Activated T-cell treated with anti-CD3 and anti-CD28 coated beads, Interleukin-2, amount 50 U/mL, for 4 hours (primary cell): ENCODE results near the gene SAMD11. TPM values are rescaled to one million over a fixed set of nuclear protein-coding genes. Genes with fewer than 3 reads are reported as not detected.
"Not testable (repeated sequence)": the region's sequence is repeated elsewhere in the genome, so short reads cannot be mapped to it uniquely, and the experiment has no call there.

ENCODE experiments used
- ATAC-seq, 2 donors: fragments of 200-7000 bp; cut with Tn5 transposase; one replicate each; pipeline ENCODE4 v1.10.0; 2021
- DNase-seq: peaks from one replicate; pipeline ENCODE4 v3.0.0-alpha.2; 2020
- H3K27me3 Mint-ChIP-seq: one replicate; pipeline ENCODE4 v1.8.0; 2021; ENCODE audit warnings: low read depth, mixed read lengths
- H3K36me3 Mint-ChIP-seq: one replicate; pipeline ENCODE4 v1.8.0; 2022; ENCODE audit warnings: mixed read lengths; ENCODE audit not compliant: insufficient read depth
- H3K4me1 Mint-ChIP-seq: one replicate; pipeline ENCODE4 v1.8.0; 2021; ENCODE audit warnings: low read depth, mixed read lengths
- H3K4me3 Mint-ChIP-seq: one replicate; pipeline ENCODE4 v1.8.0; 2021; ENCODE audit warnings: mild to moderate bottlenecking, moderate library complexity, mixed read lengths
- H3K9me3 Mint-ChIP-seq: one replicate; pipeline ENCODE4 v1.8.0; 2021; ENCODE audit warnings: mixed read lengths
- total RNA-seq, 3 donors: library from RNA; stranded (reverse); gene quantifications; one replicate each; pipeline ENCODE4 v1.2.1, GENCODE V29; 2021

SAMD11 gene
- total RNA-seq, 3 donors from 2014 or later, result not detected

DNA sequence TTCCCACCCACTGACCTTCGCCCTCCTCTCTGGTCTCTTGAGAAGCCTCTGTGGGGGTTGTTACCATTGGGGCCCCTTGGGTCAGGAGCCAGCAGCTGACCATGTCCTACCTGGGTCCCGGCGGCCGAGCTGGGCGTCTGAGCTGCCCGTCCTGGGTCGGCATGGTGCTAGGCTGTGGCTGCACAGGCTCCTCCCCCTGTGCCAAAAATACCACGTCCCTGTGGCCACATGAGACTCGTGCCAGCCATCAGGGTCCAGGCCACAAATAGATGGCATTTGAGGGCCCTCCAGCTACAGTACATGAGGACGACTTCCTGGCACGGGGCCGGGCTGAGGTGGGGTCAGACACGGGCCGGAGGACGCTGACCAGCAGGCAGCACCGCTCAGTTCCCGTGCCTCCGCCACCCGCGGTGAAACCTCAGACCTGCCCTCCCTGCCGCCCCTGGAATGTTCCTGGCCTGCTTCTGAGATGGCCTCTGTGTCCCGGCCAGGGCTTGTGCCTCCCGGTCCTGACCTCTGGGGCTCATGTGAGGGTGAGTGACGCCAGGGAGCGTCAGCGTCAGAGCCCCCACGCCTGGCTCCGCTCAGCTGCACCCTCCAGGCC lies 58.3 kb downstream of the SAMD11 start, which contains the start of gene PERM1:
PERM1 (minus strand) TSS at position 139 of the 604 bp plus-strand sequence. CDS start 1,064 bp downstream, outside the sequence.
- Mint-ChIP-seq H3K9me3 (no peaks in the 10 kb centered on the region), H3K4me3 (no peak within 1 kb of the TSS), H3K36me3 (no peaks in the 10 kb centered on the region), H3K4me1 (peaks cover 2% of the 10 kb centered on the region), H3K27me3 (peaks cover 31% of the 10 kb centered on the region)
- DNase-seq (peak; percentile 4), ATAC-seq (no peak)

DNA sequence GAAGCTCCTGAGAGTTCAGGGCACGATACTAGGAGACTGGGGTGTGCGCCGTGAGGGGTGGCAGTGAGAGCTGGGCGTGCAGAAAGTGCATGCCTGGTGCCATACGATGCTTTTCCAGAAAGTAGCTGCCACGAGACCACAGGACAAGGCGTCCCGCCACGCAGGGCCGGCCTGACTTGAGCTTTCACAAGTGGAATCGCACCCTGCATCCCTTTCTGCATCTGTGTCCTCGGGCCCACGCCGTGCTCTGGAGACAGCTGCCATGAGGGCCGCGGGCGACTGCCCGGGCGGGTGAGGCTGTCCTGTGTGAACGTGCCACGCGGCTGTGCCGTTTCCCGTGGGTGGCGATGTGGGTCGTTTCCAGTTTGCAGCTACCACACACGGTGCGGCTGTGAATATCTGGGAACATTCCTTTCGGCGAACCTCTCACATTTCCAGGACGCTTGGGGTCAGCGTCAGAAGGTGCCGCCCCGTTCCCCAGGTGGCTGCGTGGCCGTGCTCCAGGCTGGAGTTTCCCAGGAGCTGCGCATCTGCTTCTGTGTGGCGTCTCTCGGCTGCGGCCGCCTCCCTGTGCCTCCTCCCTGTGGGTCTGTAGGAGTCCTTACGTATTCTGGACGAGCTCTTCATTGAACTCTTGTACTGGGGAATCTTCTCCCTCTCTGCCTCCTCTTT lies 59.2 kb downstream of the SAMD11 start:
- H3K4me3 Mint-ChIP-seq, result no peak overlapping the region
- H3K4me1 Mint-ChIP-seq, result peaks cover 2% of the 10 kb centered on the region
- peaks cover 35% of the 10 kb centered on the region for H3K27me3 Mint-ChIP-seq
- ATAC-seq, result no peak
- H3K9me3 Mint-ChIP-seq, result no peaks in the 10 kb centered on the region
- DNase-seq, result no peak
- H3K36me3 Mint-ChIP-seq, result no peaks in the 10 kb centered on the region

DNA sequence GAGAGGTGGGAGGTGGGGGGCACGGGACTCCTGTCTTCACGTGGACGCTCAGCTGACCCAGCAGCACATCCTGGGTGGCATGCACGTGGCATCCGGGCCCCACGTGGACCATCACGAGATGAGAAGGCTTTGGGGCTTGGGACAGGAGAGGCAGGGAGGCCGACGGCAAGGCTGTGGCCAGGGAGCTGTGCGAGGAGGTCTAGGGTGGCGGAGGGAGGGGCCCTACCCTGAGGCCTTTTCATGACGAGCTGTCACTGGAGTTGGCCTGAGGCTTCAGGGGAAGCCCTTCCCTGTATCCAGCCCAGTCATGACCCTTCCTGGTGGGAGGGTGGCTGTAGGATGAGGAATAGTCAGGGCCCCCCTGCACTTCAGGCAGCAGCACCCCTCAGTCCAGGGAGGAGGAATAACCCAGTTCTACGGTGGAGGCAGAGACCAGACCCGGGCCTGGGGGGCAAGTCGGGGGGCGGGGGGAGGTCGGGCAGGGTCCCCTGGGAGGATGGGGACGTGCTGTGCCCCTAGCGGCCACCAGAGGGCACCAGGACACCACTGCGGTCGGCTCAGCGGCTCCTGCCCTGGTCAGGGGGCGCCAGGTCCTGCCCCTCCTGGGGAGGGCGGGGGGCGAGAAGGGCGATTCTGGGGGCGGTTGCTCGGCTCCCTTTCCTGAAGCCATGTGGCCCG lies 60.2 kb downstream of the SAMD11 start:
- H3K27me3 Mint-ChIP-seq, result peaks cover 36% of the 10 kb centered on the region
- H3K4me3 Mint-ChIP-seq, result no peak overlapping the region
- ATAC-seq, result peak; percentile 72 to 82
- no peaks in the 10 kb centered on the region for H3K36me3 Mint-ChIP-seq
- DNase-seq, result peak; percentile 65
- no peaks in the 10 kb centered on the region for H3K4me1 Mint-ChIP-seq
- H3K9me3 Mint-ChIP-seq, result no peaks in the 10 kb centered on the region

DNA sequence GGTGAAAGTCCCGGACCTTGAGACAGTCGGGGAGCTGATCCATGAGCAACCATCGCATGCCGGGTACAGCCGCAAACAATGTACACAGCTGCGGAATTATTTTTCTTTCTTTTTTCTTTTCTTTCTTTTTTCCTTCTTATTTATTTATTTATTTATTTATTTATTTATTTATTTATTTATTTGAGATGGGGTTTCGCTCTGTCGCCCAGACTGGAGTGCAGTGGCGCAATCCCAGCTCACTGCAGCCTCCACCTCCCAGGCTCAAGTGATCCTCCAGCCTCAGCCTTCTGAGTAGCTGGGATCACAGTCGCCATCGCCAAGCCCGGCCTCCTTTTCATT lies 60.7 kb downstream of the SAMD11 start:
- ATAC-seq, result no peak
- Mint-ChIP-seq H3K4me1 (no peaks in the 10 kb centered on the region), H3K4me3 (no peak overlapping the region), H3K9me3 (no peaks in the 10 kb centered on the region), H3K36me3 (no peaks in the 10 kb centered on the region), H3K27me3 (peaks cover 41% of the 10 kb centered on the region)
- no peak for DNase-seq

DNA sequence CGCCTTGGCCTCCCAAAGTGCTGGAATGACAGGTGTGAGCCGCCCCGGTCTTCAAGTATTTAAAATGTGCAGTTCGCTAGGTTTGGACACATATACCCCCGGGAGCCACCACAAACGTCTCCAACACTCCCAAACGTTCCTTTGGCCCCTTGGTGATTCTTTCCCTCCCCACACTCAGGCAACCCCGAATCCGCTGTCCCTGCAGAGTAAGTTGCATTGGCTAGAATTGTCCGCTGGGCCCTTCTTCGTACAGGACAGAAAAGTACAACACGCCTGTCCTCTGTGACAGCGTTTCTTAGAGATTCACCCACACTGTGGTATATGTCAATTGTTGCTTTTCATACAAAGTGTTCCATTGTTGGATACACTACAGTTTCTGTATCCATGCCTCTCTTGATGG lies 61.4 kb downstream of the SAMD11 start:
- no peak overlapping the region for H3K4me3 Mint-ChIP-seq
- H3K27me3 Mint-ChIP-seq, result peaks cover 46% of the 10 kb centered on the region
- no peak for ATAC-seq

DNA sequence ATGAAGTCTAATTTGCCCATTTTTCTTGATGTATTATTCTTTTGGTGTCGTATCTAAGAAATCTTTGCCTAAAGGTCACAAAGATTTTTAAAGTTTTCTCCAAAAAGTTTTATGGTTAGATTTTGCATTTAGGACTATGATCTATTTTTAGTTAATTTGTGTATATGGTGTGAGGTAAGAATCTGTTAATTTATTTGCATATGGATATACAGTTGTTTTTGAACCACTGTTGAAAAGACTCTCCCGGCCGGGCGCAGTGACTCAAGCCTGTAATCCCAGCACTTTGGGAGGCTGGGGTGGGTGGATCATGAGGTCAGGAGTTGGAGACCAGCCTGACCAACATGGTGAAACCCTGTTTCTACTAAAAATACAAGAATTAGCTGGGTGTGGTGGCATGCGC lies 64.3 kb downstream of the SAMD11 start:
- not testable (repeated sequence) for H3K9me3 Mint-ChIP-seq, DNase-seq, H3K4me3 Mint-ChIP-seq, H3K36me3 Mint-ChIP-seq, ATAC-seq, H3K4me1 Mint-ChIP-seq
- H3K27me3 Mint-ChIP-seq, result peaks cover 43% of the 10 kb centered on the region

More for the DNA sequence above, 61.4 kb downstream of the SAMD11 start:
- Mint-ChIP-seq H3K9me3 (no peaks in the 10 kb centered on the region), H3K36me3 (no peaks in the 10 kb centered on the region), H3K4me1 (no peaks in the 10 kb centered on the region)
- DNase-seq, result no peak

DNA sequence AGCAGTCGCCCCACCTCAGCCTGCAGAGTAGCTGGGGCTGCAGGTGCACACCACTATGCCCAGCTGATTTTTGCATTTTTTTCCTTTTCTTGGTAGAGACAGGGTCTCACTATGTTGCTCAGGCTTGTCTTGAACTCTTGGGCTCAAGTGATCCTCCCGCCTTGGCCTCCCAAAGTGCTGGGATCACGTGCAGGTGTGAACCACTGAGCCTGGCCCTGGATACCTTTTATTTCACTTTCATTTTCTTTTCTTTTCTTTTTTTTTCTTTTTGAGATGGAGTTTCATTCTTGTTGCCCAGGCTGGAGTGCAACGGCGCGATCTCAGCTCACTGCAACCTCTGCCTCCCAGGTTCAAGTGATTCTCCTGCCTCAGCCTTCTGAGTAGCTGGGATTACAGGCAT lies 67.6 kb downstream of the SAMD11 start:
- not testable (repeated sequence) for H3K36me3 Mint-ChIP-seq, DNase-seq, H3K4me1 Mint-ChIP-seq, H3K4me3 Mint-ChIP-seq, ATAC-seq, H3K9me3 Mint-ChIP-seq
- peaks cover 31% of the 10 kb centered on the region for H3K27me3 Mint-ChIP-seq

DNA sequence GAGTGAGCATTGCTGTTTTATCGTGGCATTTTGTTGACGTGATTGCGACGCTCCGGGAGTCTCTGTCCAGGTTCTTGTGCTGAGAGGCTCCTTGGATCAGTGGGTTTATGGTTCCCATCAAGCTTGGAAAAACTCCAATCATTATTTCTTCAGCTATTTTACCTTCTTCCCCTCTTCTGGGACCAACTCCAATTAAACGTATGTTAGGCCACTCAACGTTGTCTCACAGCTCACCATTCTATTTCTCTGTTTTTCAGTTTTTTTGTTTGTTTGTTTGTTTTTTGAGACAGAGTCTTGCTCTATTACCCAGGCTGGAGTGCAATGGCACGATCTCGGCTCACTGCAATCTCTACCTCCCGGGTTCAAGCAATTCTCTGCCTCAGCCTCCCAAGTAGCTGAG lies 68.2 kb downstream of the SAMD11 start:
- Mint-ChIP-seq H3K36me3 (no peaks in the 10 kb centered on the region), H3K4me3 (no peak overlapping the region), H3K4me1 (peaks cover 6% of the 10 kb centered on the region), H3K27me3 (peaks cover 30% of the 10 kb centered on the region), H3K9me3 (peaks cover 3% of the 10 kb centered on the region)
- ATAC-seq, result no peak
- DNase-seq, result no peak

DNA sequence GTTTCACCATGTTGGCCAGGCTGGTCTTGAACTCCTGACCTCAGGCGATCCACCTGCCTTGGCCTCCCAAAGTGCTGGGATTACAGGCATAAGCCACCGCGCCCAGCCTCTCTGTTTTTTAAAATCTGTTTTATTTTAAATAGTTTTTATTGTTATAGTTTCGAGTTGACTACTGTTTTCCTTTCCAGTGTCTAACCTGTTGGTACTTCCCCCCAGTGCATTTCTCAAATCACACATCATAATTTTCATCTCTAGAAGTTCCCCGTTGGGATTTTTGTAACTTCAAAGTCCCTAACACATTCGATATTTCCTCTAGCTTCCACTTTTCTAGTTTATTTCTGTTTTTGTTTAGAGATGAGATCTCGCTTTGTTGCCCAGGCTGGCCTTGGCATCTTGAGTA lies 68.6 kb downstream of the SAMD11 start:
- ATAC-seq (peak in 1 of 2 donors; percentile 49), DNase-seq (no peak)
- Mint-ChIP-seq H3K36me3 (no peaks in the 10 kb centered on the region), H3K9me3 (peaks cover 3% of the 10 kb centered on the region), H3K4me1 (peaks cover 6% of the 10 kb centered on the region), H3K27me3 (peaks cover 35% of the 10 kb centered on the region), H3K4me3 (no peak overlapping the region)

DNA sequence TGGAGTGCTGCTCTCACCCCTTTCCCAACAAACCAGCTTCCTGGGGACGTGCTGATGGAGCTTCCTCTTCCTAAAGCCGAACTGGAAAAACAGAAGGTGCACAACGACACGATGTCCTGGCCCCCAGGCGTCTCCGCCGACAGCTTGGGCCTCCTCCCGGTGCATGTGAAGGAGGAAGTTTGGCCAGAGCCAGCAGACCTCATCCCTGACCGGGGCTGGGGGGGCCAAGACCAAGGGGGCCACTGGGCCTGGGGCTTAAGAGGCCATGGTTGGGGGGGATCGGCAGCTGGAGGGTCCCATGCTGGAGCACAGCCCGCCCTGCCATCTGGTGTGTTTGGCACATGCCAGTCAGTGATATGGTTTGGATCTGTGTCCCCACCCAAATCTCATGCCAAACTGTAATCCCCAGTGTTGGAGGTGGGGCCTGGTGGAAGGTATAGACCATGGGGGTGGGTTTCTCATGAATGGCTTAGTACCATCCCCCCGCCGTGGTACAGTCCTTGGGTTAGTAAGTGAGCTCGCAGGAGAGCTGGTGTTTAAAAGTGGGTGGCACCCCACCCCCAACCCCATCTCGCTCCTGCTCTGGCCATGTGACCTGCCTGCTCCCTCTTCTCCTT lies 69.8 kb downstream of the SAMD11 start:
- H3K27me3 Mint-ChIP-seq, result peaks cover 33% of the 10 kb centered on the region
- peaks cover 6% of the 10 kb centered on the region for H3K4me1 Mint-ChIP-seq
- H3K9me3 Mint-ChIP-seq, result peaks cover 3% of the 10 kb centered on the region
- no peak for DNase-seq
- no peak for ATAC-seq
- H3K36me3 Mint-ChIP-seq, result no peaks in the 10 kb centered on the region
- H3K4me3 Mint-ChIP-seq, result no peak overlapping the region

Other genes with a start within 250 kb of the SAMD11 start
- gene OR4F16, start 237.3 kb upstream of the SAMD11 start, total RNA-seq, result not detected
- gene NOC2L, start 35.3 kb downstream of the SAMD11 start, total RNA-seq, result 100 to 1,000 TPM; 292 to 315 (median 315) TPM
- 10 to 100 TPM; 32.1 to 36.6 (median 34.3) TPM for gene KLHL17, start 36.7 kb downstream of the SAMD11 start, total RNA-seq
- gene PLEKHN1, start 42.6 kb downstream of the SAMD11 start, total RNA-seq, result 1 to 10 TPM; 1.6 to 2.4 (median 1.9) TPM
- not detected for gene PERM1, start 58.2 kb downstream of the SAMD11 start, total RNA-seq
- 1 to 10 TPM; 1.3 to 3.0 (median 2.7) TPM for gene HES4, start 76.2 kb downstream of the SAMD11 start, total RNA-seq
- gene ISG15, start 89.6 kb downstream of the SAMD11 start, total RNA-seq, result 10 to 100 TPM; 22.3 to 23.7 (median 22.9) TPM
- gene AGRN, start 96.2 kb downstream of the SAMD11 start, total RNA-seq, result 10 to 100 TPM; 12.0 to 18.0 (median 15.2) TPM
- under 1 TPM in 1 of 3 donors, not detected in 2; 0.16 TPM for gene RNF223, start 150.4 kb downstream of the SAMD11 start, total RNA-seq
- 10 to 100 TPM; 22.3 to 27.6 (median 26.8) TPM for gene C1orf159, start 192.2 kb downstream of the SAMD11 start, total RNA-seq
- not detected for gene TTLL10, start 250.0 kb downstream of the SAMD11 start, total RNA-seq